GM18870 (cell line): ENCODE results near the gene WIPF2.

Experiments used
- ATAC-seq: cut with Tn5 transposase; IDR thresholded peaks from one replicate; pipeline ENCODE4 v1.9.1; 2021; ENCODE audit warnings: moderate library complexity; ENCODE audit not compliant: unreplicated experiment

WIPF2 gene

DNA sequence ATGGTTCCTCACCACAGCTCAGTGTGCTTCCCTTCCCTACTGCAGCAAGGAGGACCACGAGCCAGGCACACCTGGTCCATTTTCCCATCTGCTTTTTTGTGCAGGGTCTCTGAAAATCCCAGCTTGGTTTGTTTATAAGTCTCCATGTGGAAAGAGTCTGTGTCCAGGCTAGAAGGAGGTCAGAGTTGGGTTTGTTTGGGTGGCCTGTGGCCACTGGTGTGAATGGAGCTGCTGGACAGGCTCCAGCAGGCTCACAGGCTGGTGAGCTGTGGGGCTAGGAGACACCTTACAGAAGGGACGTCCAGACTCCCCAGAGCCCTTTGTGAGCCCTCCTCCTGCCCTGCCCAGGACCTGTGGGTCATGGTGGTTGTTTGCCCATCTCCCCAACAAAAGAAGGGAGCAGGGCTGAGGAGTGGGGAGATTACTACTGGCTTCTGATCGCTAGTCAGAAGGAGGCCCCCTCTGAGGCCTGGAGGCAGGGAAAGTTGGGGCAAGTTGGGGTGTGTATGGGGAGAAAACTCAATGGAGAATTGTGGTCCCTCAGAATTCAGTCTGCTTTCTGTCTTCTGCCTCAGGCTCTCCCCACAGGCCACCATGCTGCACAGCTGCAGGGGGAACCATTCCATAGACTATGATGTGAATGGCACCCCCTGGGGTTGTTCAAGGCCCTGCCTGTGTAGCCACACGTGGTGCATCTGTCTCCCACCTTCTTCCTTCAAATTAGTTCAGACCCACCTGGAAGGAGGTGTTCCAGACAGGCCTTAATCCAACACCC lies 94.0 kb downstream of the WIPF2 start:
- no peak for ATAC-seq

DNA sequence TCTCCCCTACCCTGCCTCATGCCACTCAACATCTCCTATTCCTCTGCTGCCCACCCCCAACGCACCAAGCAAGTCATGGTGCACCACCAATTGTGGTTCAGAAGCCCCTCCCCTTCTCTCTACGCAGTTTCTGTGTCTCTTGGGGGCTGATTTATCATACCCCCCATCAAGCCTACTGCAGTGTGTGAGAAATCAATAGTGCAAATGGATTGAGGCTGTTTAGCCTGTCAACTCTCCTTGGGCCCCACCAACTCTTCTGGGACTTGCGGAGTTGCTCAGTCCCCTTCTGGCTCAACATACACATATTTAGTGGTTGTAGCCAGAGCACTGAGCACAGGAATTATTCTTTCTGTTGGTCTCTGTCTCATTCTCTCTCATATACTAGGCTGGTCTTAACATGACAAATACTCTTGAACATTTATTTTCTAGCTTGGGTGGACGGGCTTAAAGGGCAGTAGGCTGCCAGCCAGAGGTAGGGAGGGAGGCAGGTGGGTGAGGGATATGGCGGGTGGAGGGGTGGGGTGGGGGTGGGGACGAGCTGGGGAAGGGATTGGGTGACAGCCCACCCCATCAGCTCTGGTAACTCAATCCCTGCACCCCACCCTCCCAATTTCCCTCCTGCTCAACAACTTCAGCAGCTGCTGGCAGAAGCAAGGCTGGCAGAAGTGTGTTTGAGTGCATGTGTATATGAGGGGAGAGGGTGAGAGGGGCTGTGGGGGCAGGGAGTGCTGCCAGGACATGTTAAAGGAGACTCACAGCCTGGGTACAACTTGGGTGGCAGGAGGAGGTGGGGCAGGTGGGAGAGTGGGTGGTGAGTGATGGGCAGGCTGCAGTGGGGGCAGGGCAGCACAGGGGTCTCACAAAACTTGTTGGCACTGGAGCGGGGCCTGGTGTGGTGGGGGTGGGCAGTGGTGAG lies 94.8 kb downstream of the WIPF2 start:
- no peak for ATAC-seq

- no peak for ATAC-seq
Measured at GRCh38 chr17:40314584-40314956, 95.5 kb downstream of the WIPF2 start.

DNA sequence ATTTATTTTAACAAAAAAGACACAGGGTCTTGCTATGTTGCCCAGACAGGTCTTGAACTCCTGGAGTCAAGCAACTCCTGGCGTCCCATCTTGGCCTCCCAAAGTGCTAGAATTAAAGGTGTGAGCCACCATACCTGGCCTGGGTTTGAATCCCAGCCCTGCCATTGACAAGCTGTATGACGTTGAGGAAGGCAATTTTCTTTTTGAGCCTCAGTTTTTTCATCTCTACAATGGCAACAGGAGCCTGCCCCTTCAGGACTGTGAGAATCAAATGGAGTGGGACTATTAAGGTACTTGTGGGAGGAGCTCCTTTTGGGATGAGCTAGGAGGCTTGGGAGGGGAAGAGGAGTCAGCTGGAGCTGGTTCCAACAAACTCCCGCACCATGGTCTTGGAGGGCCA lies 96.1 kb downstream of the WIPF2 start:
- no peak for ATAC-seq

DNA sequence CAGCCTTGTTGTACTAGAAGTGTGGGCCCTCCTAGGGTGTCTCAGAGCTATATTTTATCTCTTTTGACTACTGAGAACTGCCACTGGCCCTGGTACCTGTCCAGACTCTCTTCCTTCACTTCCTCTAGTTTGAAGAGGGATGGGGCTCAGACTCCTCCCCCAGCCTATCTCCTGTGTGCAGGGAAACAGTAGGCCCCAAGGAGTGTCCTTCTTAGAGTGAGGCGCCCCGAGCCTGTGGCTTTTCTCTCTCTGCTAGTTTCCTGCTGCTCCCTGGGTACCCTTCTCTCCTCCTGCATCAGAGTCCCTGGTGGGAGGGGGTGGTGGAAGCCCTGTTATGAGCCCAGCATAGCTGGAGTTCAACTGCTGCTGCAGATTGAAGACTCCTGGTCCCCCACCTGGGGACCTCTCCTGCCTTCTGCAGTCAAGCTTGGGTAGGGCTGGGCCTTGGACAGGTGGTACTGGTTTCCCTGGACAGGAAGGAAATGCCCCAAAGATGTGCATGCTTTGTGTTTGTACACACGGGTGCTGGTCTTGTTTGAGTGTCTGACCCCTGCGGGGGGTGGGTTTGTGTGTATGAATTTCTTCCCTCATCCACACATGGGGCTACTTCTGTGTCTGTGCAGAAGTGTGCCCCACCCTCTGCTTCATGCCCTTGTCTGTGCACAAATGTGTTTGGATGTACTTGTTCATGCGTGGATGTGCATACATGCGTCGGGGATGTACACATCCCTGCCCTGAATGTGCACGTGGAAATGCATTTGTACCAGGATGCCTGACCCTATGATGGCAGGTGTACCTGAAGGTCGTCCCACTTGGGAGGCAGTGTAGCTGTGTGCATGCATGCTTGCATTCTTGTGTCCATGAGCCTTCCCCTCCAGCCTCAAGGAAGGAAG lies 96.8 kb downstream of the WIPF2 start:
- no peak for ATAC-seq

DNA sequence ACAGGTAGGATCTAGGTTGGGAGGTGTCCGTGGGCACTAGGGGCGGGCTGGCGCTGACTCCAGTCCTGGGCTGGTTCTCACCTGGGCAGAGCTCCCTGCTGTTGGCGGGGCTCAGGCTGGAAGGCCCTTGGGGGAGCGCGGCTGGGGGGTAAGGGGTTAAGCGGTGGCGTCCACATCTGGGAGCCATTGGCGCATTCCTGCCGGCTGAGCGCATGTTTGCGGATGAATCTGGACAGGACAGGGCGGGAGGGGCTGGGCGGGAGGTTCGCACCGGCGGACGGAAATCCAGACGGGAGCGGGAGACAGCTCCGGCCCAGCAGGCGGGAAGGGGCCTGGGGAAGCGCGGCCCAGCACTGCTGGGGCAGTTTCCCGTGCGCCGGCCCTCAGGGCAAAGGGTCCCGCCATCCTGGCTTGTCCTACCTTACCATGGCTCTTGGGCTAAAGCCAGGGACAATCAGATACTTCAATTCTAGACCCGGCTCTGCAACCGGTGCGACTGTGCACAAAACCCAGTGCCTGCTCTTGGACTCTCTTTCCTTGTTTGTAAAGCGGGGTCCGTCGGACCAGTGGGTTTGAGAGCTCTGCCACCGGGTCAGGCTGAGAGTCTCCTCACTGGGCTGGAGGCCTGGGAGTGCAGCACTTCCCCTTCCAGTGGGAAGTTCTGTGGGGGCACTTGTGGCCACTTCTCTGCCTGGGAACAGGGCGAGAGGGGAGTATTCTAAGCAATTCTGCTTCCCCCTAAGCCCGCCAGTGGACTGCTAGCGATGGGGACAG lies 97.7 kb downstream of the WIPF2 start:
- ATAC-seq: no peak

GRCh38 chr17:40317345-40317873 lies 98.3 kb downstream of the WIPF2 start:
- no peak for ATAC-seq

DNA sequence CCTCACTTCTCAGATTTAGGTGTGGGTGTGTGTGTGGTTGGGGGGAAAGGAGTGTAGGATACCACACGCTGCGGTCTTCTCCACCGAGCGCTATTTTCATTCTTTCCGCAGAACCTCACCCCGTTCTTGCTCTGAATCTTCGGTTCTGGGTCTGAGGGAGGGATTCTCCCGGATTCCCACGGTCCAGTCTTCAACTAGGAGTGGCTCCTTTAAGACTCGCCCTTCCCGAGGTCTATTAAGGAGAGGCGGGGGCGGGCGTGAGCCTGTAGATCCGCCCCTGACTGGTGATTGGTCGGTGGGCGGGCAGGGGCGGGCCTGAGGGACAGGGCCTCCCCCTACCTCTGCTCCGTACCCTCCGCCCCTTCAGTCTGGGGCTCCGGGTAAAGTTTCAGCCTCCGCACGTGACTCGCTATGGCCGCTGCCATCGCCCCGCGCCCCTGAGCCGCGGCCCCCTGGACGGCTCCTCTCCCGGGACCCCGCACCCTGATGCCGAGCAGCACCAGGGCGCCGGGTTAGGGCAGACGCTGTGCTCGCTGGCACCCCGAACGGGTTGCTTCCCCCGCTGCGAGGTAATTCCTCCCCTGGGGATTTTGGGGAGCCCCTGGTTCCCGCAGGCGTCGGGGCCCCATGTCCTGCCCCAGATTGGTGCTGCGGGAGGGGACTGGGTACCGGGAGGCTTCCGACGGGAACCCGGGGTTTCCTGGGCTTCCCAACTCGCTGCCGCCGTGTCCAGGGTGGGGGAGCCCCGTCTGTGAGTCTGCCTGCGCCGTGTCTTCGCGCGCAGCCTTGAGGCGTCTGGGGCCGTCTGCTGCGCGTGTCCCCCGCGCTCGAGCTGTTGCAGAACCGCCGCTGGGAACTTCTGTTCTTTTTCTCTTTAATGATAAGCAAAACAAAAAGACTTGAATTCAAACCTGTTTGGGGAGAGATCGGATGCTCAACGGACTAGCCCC lies 99.1 kb downstream of the WIPF2 start:
- ATAC-seq: no peak

- ATAC-seq: no peak
Measured at GRCh38 chr17:40318830-40319391, 99.8 kb downstream of the WIPF2 start.

DNA sequence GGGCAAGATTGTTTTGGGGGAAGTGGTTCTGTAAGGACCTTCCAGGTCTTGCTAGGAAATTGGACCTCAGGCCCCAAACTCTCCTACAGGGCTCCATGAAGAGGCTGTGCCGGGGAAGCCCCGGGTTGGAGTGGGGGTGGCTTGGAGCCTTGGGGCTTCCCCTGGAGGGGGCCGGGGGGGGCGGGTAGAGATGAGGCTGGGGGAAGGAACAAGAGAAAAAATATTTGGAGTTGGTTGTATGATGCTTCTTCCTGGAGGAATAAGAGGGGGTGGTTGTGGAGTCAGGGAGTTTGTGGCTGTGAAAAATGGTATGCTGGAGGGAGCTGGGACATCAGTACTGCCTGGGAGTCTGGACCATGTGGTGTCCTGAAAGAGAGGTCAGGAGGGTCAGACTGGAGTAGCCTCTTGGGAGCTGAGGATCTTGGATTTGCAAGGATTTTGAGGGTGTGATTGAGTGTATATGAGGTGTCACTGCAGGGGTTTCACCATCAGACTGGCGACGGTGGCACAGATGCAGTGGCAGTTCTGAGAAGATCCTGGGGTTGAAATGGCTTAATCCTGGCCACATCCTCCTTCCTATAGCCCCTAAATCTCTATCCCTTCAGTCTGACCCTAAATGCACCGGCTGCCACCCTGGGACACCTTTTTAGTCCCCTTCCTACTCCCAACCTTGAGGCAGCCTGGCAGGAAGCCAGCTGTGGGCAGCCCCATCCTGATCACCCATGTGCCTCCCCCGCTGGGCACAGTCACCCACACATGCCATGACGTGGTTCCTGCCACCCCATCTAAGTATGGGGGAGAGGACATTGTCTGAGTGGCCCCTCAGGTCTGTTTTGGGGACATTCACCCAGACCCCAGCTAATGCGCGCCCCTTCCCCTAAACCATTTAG lies 100.8 kb downstream of the WIPF2 start:
- no peak for ATAC-seq

DNA sequence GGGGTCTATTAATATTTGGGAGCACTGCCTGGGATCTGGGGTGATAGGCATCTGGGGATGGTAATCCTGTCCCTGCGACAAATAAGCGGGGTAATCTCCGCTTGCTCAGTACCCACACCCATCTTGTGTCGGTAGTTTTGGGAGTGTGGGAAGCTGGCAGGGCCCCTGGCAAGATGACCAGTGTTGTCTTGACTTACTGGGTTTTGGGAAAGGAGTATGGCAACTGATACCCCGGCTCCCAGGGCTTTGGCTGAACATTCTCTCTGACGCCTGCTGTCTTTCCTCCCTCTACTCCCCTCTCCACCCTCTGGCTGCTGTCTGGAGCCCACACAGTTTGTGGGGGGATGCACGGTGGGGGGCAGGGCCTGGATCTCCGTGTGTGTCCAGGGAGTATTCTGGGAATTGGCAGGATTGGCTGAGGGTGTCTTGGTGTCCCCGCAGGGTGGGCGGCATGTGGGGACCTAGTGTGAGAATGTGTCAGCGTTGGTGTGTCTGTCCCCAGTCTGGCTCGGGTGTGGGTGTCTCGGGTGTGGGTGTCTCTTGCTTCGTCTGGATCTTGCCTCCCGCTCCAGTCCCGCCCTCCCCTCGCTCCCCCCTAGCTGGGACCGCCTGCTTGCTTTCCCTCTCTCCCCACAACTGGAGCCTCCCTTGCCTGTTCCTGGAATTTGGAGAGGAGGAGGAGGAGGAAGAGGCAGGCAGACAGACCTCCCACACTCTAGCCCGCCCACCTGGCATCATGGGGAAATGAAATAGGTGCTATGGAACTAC lies 101.8 kb downstream of the WIPF2 start:
- ATAC-seq: no peak

GRCh38 chr17:40321524-40321929 lies 102.4 kb downstream of the WIPF2 start:
- no peak for ATAC-seq

DNA sequence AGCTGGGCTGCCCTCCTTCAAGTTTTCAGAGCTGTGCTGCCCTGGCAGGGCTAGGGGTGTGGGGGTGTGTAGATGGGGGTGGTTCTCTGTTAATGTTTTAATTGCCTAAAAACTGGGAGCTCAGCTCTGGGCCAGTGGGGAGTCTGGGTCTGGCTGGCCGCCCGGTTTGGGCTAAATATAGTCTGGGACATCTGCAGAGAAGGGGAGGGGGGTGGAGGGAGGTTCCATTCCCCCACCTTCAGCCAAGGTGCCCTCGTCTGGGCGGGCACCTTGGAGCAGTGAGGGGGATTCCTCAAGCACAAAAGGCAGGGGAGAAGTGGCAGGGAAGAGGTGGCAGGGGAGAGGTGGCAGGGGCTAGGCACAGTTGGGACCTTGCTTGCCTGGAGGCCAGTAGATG lies 102.9 kb downstream of the WIPF2 start:
- ATAC-seq: no peak

- no peak for ATAC-seq
Measured at GRCh38 chr17:40322358-40323315, 103.5 kb downstream of the WIPF2 start.

GRCh38 chr17:40323391-40324381 lies 104.6 kb downstream of the WIPF2 start:
- no peak for ATAC-seq
